GM12892 (cell line): ENCODE measurements around the gene CCL28.

Experiments
- POLR2A ChIP-seq: IDR thresholded peaks from 2 replicates; pipeline ENCODE4 v1.6.1; 2011; ENCODE audit warnings: low read depth, low read length, control low read depth
- TAF1 ChIP-seq: IDR thresholded peaks from 2 replicates; pipeline ENCODE4 v1.6.1; 2011; ENCODE audit warnings: low read depth, mild to moderate bottlenecking, control low read depth, low read length, borderline replicate concordance

DNA sequence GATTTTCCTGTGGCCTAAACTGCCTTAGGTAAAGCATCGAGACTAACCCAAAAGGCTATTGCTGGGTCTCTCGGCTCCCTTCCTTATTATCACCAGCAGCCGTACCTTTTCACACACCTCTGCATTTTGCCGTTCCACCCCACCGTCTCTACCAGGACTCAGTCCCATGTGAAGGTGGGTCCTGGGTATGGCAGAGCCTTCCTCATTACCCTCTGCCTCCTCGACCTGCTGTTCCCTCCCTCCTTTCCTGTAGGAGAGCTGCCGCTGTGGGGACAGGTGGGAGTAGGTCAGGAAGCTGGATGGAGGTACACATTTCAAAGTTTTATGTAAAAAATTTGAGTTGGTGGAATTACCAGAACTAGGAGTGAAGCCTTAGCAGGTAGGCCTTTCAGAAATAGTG lies 1.8 kb downstream of the CCL28 start:
- TF ChIP-seq TAF1 (no peak), POLR2A (no peak)
